ENCODE data around the gene RNF32.
"Not testable (repeated sequence)": the region's sequence is repeated elsewhere in the genome, so short reads cannot be mapped to it uniquely, and the experiment has no call there.

RNF32 gene

DNA sequence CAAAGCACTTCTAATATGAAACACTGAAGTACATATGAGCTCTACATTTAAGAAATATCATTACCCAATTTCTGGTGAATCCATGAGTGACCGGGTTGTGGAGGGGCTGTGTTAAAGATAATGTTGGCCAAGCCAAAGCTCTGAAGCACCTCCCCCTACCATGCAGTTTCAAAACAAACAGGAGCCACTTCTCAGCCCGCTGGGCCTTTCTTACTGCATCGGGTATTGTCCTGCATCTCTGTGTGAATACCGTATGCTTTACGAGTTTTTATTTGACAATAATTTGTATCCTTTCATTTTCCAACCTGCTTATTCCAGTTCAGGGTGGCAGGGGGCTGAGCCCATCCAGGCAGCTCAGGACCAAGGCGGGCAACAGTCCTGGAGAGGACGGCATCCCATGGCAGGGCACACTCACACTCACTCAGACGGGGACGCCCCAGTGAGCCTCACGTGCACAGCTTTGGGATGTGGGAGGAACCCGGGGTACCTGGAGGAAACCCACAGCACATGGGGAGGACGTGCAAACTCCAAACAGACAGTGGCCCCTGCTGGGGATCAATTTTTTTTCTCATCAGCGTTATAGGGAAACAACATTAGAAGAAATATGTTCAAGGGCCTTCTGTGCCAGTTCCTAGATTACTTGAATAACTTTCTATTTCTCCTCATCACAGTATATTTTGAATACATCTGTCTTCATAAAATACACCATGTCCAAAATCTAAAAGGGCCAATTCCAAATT lies 1.9 kb downstream of the RNF32 start:
- no peak for DNase-seq (ENCODE audit: low read depth in 3 of 3)

DNA sequence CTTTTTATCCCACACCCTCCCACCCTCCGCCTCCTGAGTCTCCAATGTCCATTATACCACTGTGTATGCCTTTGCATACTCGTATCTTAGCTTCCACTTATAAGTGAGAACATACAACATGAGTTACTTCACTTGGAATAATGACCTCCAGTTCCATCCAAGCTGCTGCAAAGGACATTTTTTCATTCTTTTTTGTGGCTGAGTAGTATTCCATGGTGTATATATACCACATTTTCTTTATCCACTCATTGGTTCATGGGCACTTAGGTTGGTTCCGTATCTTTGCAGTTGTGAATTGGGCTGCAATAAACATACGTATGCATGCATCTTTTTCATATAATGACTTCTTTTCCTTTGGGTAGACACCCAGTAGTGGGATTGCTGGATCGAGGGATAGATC lies 6.8 kb downstream of the RNF32 start:
- not testable (repeated sequence) for DNase-seq (ENCODE audit: low read depth in 3 of 3)

DNA sequence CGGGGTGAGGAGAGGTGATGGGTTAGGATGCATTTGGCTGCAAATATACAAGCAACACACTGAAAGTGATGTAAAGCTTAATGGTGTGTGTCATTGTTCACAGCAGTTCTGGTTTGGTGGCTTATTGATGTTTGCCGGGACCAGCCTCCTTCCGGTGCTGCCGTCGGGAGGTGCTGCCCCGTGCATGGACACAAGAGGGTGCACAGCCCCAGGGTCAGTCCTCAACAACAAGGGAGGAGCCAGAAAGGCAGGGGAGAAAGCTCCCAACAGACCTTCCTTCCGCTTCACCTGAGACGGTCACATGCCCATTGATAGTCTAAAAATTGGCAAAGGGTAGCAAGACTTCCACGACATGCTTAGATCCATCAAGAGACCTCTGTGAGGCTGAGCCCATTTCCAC lies 9.5 kb downstream of the RNF32 start:
- no peak for DNase-seq (ENCODE audit: low read depth in 3 of 3)

DNA sequence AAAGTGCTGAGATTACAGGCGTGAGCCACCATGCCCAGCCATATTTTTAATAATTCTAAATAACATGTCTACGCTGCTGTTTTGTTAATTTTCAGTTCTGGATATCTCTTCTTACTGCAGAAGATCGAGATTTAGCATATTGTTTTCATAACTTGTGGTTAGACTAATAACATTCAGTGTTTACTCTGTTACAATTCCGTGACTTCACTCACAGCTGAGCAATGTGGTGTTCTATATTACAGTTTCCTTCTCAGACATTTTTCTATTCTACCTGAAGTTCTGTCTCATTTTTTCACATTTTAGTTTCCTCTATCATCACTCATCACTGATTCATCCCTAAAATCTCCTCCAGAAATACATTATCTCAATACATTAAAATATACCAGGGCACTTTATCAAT lies 10.9 kb downstream of the RNF32 start:
- DNase-seq (ENCODE audit: low read depth in 3 of 3): no peak

DNA sequence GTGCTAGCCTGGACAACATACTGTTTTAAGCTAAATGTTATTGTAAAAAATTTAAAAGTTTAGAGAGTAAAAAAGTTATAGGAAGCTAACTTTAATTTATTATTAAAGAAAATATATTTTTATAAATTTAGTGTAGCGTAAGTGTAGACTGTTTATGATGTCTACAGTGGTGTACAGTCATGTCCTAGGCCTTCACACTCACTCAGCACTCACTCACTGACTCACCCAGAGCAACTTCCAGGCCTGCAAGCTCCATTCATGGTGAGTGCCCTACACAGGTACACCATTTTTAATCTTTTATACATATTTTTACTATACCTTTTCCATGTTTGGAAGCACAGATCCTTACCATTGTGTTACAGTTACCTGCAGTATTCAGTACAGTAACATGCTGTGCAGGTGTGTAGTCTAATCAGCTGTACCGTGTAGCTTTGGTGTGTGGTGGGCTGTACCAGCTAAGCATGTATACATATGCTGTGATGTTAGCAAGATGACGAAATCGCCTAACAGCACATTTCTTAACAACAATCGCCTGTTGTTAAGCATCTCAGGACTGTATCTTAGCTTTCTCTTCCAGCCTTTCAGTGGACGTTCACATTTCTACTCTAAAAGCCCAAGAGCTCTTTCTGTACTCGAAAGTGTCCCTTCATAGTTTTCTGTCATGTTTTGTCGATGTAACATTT lies 12.5 kb downstream of the RNF32 start:
- DNase-seq (ENCODE audit: low read depth in 3 of 3): no peak

DNA sequence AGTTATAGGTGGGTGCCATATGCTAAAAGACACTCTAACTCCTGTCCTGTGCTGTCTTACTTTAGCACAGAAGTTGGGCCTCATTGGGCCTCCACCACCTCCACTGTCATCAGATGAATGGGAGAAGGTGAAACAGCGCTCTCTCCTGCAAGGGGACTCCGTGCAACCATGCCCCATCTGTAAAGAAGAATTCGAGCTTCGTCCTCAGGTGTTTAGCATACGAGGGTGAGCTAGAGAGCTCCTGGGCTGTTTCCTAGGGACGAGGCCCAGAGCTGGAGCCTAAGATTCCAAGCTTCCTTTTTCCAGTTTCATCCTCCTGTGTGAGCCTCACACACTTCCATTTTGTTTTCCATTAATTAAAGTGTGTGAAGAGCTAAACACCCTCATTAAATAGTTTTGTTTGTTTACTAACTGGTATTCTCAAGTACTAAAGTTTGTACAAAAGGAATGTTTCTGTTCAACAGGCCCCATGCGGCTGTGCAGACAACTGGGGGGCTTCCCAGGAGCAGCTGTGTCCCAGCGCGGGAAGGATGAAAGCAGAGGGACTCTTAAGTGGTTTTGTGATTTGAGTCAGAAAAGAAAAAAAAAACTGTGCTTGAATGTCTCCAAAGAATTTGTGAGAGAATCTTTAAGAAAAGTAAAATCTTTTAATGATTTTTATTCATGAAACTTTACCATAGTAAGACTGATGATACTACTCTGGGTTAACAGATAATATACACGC lies 14.1 kb downstream of the RNF32 start:
- DNase-seq (ENCODE audit: low read depth in 3 of 3): no peak

DNA sequence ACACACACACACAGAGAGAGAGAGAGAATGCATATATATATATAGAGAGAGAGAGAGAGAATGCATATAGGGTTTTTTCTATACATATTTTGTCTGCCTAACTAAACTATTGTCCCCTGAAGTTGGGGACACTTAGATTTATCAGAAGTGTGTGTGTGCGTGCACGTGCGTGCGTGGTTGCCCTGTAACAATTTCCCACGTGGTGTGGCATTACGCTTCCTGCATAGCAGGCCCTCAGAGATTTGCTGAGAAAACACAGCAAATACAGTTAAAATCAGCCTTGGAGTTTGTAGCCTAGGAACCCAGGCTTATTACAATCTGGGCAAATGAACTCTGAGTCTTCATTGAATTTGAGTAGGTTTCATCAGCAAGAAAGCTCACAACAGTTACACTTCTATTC lies 14.7 kb downstream of the RNF32 start:
- no peak for DNase-seq (ENCODE audit: low read depth in 3 of 3)

DNA sequence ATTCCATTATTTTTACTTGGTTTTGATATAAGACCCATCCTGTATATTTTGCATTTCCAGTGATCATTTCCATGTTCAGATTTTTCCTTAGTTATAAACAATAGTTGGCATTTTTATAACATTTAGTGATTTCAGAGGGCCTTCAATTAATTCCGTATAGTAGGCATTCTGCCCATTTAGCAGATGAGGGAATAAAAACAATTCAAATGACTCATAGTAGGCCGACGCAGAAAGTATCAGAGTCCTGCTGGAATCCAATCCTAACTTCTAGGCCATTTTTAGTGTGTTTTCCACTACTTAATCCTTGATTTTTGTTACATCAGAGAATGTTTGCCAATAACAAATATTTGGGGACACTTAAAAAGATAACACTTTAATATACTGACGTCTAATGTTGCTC lies 15.4 kb downstream of the RNF32 start:
- no peak for DNase-seq (ENCODE audit: low read depth in 3 of 3)

DNA sequence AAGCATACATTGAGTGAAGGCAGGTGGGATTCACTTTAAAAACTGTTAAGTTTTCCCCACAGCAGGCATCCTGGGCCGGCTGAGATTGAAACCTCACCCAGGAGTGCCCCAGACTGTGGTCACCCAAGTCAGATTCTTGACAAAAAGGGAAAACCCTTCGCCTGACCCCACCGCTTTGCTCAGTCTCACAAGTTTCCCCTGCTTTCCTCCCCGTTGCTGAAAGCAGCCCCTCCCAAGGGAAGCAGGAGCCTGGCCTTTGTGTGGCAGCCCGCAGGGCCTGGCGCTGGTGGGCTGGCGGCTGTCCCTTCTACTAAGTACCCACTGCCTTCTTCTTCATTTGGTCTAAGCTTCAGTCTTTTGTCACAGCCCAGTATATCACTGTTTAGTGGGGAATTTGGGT lies 16.0 kb downstream of the RNF32 start:
- no peak for DNase-seq (ENCODE audit: low read depth in 3 of 3)

DNA sequence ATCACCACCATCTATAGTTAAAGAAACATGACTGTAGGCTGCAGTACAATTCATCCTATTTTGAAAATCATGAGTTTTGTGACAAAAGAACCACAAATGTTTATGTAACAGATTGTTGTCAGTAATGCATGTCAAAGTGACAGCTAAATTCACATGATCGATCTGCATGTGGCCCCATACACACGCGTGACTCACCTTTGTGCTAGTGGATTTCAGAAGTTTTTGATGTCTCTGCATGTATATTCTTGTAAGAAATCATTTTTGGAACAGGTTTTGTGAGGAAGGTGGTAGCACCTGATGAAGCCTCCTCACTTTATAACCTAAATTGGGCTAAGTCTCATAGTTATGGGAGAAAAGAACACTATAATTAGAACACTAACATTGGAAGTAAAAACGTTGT lies 17.1 kb downstream of the RNF32 start:
- DNase-seq (ENCODE audit: low read depth in 3 of 3): no peak

DNA sequence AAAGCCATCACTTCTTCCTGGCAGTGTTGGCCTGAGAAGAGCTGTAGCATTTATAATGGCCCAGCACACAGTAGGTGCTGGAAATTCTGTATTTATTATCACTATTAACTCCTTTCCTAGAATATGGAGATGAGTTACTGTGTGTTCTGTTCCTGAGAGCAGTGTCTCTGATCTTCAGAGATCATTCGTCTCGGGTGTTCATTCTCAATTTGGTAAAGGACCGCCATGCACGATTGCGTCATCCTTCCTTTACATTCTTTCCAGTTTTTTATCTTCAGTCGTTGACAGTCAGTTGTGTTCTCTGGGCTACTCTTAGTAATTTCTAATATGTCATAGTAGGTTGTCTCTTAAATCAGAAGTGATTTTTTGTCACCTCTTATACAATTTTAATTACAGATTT lies 18.6 kb downstream of the RNF32 start:
- no peak for DNase-seq (ENCODE audit: low read depth in 3 of 3)

DNA sequence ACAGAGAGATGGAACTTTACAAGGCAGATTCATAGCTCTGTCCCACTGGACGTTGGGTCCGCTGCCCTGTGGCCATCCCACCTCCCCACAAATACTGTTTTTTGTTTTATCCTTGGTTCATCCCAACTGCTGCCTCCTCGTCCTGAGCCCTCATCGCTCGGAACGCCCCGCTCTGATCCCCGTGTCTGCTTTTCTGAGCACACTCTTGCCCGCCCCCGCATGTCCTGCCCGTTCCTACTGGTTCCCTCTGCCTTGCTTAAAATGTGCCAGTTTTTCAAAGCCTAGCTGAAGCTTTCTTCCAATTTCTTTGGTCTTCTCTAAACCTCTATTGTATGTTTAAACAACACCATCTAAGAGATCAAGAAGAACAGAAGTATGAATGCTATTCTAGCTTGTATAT lies 19.4 kb downstream of the RNF32 start:
- no peak for DNase-seq (ENCODE audit: low read depth in 3 of 3)

DNA sequence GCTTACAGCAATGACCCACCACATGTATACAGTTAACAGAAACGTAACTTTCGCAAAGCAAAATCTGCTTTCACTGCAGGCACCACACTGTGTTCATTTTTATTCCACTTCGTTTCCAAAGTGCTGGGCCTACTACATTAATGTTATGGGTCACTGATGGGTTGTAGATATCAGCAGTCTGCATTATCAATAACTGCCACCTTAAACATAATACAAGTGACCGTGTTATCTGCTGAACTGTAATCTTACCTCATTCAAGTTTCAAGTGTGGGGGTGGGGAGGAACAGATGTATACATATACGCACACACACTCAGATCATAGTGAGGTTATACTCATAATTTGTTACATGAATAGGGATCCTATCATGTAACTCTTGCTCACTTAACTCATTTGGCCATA lies 21.1 kb downstream of the RNF32 start:
- DNase-seq (ENCODE audit: low read depth in 3 of 3): no peak

DNA sequence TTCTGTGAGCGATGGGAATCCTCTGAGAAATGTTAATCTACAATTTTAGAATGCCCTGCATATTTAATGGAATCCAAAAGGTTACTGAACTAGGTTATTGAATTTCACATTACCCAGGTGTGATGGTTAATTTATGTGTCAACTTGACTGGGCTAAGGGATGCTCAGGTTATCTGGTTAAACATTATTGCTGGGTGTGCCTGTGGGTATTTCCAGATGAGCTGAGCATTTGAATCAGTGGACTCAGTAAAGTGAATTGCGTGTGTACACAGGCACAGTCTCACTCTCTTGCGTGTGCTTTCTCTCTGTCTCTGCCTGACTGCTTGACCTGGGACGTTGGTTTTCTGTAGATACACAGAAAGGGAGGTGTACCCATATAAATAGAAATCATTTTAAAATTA lies 21.7 kb downstream of the RNF32 start:
- DNase-seq (ENCODE audit: low read depth in 3 of 3): no peak

DNA sequence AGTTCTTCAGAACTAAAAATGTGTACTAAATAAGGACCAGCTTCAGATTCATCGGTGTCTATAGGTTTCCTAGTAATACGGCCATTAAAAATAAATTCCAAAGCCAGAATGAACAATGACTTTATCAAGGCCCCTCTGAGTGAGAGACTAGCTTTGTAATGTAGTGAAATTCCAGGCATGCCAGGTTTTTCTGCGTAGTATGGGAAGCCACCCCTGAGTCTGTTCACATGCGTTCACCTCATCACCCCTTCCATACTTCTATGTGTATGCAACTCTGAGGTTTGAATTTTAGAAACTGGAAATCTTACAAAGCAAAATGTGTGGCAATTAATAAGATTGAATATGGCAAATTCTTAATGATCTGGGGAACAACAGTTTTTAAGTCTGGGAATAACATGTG lies 24.5 kb downstream of the RNF32 start:
- DNase-seq (ENCODE audit: low read depth in 3 of 3): no peak

DNA sequence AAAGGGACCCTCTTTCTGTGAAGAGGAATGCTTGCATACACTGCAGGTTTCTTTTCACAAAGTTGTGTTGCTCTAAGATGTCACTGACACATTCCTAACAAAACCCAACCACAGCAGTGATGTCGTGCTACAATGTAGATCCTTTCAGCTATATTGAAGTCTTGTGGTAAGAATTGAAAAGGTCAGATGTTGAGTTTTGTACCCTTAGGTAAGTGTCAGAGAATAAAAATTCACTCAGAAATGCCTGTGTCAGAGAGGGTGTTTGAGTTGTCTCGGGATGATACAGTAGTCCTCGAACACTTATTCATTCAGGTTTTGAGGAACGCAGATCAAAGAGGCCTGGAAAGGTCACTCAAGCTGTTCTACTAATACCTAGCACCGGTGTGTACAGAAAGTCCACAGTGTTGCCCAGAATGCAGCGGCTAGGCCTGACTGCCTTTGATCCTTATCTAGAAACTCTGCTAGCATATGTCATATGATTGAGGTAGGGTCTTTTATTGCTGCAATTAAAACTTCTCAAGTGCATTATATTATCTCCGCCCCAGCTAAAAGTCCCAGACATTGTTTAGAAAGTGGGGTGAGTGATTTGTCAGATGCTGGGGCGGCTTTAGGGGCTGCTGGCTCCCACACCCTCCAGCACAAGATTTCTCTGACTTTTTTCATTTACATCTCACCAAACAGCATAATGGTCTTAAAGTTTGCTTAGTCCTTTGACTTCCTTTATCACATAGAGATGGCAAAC lies 26.0 kb downstream of the RNF32 start:
- DNase-seq (ENCODE audit: low read depth in 3 of 3): no peak

DNA sequence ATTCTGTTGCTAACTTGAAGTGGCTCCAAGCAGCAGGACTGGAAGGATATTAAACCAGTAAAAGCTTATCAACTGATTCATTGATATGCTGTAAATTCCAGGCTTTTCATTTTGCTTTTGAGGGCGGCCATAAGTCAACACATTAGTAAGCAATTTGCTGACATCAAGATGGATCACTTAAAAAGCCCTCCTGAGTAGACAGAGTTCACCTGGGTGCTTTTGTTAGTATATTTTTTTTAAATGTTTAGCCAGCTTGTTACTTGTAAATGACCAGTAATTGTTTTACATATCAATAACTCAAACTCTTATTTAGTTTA lies 26.5 kb downstream of the RNF32 start:
- no peak for DNase-seq (ENCODE audit: low read depth in 3 of 3)

DNA sequence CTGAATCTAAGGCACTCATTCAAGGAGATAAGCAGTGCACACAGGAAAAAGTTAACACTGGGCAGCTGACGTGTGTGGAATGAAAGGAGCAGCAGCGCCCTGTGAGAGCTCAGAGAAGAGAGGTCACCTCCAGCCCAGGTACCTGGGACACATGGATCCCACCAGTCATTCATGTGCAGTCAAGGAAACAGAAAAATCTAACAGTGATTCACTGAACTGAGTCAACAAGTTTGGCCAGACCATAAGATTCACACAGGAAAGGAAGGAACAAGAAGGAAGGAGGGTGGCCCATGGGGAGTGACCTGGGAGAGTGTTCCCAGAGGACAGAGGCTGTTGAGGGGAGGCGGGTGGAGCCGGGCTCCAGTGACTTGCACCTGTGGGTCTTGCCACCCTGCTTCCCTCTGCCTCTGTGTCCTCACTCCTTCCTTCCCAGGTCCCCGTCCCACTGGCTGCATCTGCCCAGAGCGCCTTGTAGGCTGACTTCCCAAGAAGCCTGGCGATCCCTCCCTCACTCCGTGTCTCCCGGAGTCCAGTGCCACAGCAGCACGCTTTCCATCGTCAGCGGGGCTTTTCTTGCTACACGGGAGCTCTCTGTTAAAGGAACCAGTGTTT lies 27.7 kb downstream of the RNF32 start:
- no peak for DNase-seq (ENCODE audit: low read depth in 3 of 3)

DNA sequence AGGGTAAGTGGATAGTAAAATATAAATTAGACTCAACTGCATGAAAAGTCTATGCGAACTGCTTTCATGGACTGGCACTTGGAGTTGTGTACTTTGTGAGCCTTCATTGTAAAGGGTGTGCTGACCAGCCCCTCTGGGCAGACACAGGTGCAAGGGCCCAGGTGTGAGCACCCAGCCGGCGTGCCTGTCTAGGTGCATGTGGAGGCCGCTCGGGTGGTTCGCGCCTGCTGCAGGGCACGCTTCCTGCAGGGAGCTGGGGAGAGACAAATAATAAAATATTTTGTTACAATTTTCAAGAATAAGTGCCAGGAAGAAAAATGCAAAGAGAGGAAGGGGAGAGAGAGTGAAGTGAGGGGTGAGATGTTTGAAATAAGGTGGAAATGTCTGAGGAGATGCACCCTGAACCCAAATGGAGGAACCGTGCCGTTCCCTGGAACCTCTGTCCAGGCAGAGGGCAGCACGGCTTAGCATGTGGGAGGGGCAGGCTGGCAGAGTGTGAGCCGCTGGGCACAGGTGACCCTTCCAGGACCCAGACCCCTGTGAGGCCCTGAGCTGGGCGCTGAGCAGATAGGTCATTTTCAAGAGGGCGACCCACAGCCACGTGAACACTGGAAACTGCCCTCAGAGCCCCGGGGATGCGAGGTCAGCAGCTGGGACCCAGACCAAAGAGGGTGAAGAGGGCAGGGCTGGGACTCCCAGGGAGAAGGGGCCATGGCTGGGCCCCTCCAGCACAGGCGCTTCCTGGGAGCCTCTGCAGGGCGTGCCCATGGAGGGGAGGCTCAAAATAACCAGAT lies 28.7 kb downstream of the RNF32 start:
- DNase-seq (ENCODE audit: low read depth in 3 of 3): no peak

DNA sequence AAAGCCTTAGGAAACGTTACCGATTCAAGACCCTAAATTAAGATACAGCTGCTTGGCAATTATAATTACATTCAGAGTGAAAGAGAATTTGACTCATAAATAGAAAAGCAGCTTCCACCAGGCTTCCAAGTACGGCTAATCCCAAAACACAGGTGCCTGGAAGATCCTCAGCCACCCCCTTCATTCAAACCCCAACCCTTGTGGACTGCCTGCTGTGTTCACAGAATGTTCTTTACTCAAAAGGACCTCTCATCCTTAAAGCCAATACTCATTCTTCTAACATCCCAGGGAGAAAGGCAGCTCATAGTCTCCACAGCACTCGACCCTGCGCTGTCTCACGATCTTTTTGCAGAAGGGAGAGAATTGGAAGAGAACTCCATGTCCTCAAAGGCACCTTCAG lies 32.9 kb downstream of the RNF32 start:
- no peak for DNase-seq (ENCODE audit: low read depth in 3 of 3)

DNA sequence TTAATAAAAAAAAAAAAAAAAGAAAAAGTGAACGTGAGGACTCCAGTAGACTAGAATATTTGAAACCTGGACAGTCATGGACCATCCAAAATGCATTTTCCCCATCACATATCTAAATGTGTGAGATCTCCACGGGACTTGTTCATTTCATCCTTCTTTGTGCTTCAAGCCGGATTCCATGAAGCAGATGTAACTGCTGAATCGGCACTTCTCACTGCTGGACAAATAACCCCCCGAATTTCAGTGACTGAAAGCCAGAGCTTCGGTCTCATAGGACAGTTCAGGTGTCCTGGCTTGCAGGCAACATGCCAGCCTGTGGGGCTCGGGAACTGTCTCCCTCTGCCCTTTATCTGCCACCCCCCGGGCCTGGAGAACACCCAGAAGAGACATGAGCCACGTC lies 33.3 kb downstream of the RNF32 start:
- DNase-seq (ENCODE audit: low read depth in 3 of 3): no peak

Data from stimulated activated CD4-positive, alpha-beta T cell treated with anti-CD3 and anti-CD28 coated beads, TNF-alpha, amount 100 ng/mL, for 48 hours (primary cell).